Effector memory CD4-positive, alpha-beta T cell (primary cell): ENCODE data around the gene CCDC80.
A peak's percentile ranks its signal among the peaks of the same experiment; 100 is the strongest.
"Not testable (repeated sequence)": the region's sequence is repeated elsewhere in the genome, so short reads cannot be mapped to it uniquely, and the experiment has no call there.

Experiments
- DNase-seq, 3 donors: peaks; one replicate each; pipeline ENCODE4 v3.0.0-alpha.2; 2020
- H3K27ac ChIP-seq: 2 replicates; pipeline ENCODE4 v1.7.0; 2013; ENCODE audit warnings: mild to moderate bottlenecking, low read length, moderate library complexity; ENCODE audit not compliant: insufficient read depth, poor library complexity, severe bottlenecking
- H3K27me3 ChIP-seq: replicated peaks from 2 replicates; pipeline ENCODE4 v1.7.0; 2013; ENCODE audit warnings: mild to moderate bottlenecking, low read length; ENCODE audit not compliant: insufficient read depth, control insufficient read depth, poor library complexity, severe bottlenecking
- H3K36me3 ChIP-seq: 2 replicates; pipeline ENCODE4 v1.7.0; 2013; ENCODE audit warnings: mild to moderate bottlenecking, low read length, moderate library complexity; ENCODE audit not compliant: control insufficient read depth, insufficient read depth
- H3K4me1 ChIP-seq: 2 replicates; pipeline ENCODE4 v1.7.0; 2013; ENCODE audit warnings: low read length, mild to moderate bottlenecking; ENCODE audit not compliant: control insufficient read depth, insufficient read depth, poor library complexity, severe bottlenecking
- H3K4me3 ChIP-seq: 2 replicates; pipeline ENCODE4 v1.7.0; 2013; ENCODE audit warnings: low read length, low read depth, mild to moderate bottlenecking; ENCODE audit not compliant: insufficient read depth, poor library complexity, severe bottlenecking
- H3K9me3 ChIP-seq: 2 replicates; pipeline ENCODE4 v1.7.0; 2013; ENCODE audit warnings: mild to moderate bottlenecking, low read length, moderate library complexity; ENCODE audit not compliant: control insufficient read depth

Gene CCDC80

GRCh38 chr3:112579232-112579631 is 61.7 kb downstream of the CCDC80 start:
- H3K27ac ChIP-seq, result no peak overlapping the region
- H3K4me1 ChIP-seq, result no peaks in the 10 kb centered on the region
- H3K36me3 ChIP-seq, result peaks cover 22% of the 10 kb centered on the region
- H3K9me3 ChIP-seq, result no peaks in the 10 kb centered on the region
- no peak overlapping the region for H3K4me3 ChIP-seq
- DNase-seq, result no peak
- H3K27me3 ChIP-seq, result no peaks in the 10 kb centered on the region

DNA sequence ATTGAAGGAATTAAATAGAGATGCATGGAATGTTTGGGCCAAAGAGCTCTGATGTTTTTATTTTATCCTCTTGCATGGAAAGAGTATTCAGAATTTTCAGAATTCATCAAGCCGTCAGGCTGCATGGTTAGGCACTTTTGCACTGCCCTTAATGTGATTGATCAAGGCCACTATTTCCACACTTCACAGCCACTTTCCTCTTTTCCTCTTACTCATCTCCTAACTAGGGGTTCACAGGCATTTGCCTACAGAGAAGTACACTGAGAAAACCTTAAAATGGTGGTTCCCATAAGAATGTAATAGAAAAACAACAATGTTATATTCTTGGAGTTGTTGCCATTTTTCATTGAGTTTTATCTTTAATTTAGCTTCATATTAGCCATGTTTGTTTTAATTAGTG is 68.2 kb downstream of the CCDC80 start:
- Histone ChIP-seq H3K27ac (no peak overlapping the region), H3K4me3 (no peak overlapping the region), H3K36me3 (peaks cover 9% of the 10 kb centered on the region), H3K9me3 (no peaks in the 10 kb centered on the region), H3K4me1 (no peaks in the 10 kb centered on the region), H3K27me3 (no peaks in the 10 kb centered on the region)
- DNase-seq, result no peak

- H3K27me3 ChIP-seq, result no peaks in the 10 kb centered on the region
- no peak for DNase-seq
- H3K36me3 ChIP-seq, result peaks cover 9% of the 10 kb centered on the region
- H3K27ac ChIP-seq, result no peak overlapping the region
- no peak overlapping the region for H3K4me3 ChIP-seq
- H3K9me3 ChIP-seq, result no peaks in the 10 kb centered on the region
- H3K4me1 ChIP-seq, result no peaks in the 10 kb centered on the region
Observed at GRCh38 chr3:112569265-112569664, 71.7 kb downstream of the CCDC80 start.

DNA sequence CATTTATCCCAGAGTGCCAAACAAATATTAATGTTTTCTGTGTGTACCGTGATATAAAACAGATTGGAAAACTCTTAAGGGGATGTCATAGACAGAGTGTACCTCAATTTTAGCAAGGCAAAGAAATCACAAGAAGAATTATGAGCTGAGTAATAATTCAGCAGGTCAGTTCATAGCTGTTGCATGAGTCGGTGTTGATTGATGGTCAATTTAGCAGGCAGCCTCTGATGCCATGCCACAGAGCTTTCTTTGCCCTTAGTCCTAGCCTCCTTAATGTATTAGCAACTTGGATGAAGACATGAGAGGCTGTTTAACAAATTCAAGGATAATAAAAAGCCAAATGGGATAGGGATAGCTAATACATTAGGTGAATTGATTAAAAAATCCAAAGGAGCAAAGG is 72.3 kb downstream of the CCDC80 start:
- H3K4me1 ChIP-seq, result peaks cover under 1% of the 10 kb centered on the region
- H3K27ac ChIP-seq, result no peak overlapping the region

DNA sequence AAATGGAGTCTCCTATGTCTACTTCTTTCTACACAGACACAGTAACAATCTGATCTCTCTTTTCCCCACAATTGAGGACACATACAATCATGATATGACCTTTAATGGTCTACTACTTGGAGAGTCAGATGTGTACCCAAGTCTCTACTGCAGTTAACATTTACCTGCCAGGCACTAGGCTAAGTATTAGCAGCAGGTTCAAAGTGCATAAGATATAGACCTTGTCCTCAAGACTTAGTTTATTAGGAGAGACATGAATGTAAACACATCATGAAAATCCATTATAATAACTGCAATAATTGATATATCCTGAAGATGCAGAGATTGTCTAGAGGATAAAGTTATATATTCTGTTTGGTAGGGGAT is 76.0 kb downstream of the CCDC80 start:
- Histone ChIP-seq H3K9me3 (no peaks in the 10 kb centered on the region), H3K27ac (no peak overlapping the region), H3K27me3 (no peaks in the 10 kb centered on the region), H3K36me3 (peaks cover 8% of the 10 kb centered on the region), H3K4me3 (no peak overlapping the region), H3K4me1 (peaks cover 16% of the 10 kb centered on the region)
- no peak for DNase-seq

More for the DNA sequence above, 72.3 kb downstream of the CCDC80 start:
- H3K27me3 ChIP-seq, result no peaks in the 10 kb centered on the region
- no peak for DNase-seq
- no peak overlapping the region for H3K4me3 ChIP-seq
- no peaks in the 10 kb centered on the region for H3K9me3 ChIP-seq
- H3K36me3 ChIP-seq, result peaks cover 9% of the 10 kb centered on the region

GRCh38 chr3:112564247-112564939 is 76.5 kb downstream of the CCDC80 start:
- H3K36me3 ChIP-seq, H3K27me3 ChIP-seq, DNase-seq, H3K27ac ChIP-seq, H3K4me3 ChIP-seq, H3K9me3 ChIP-seq: not testable (repeated sequence)
- H3K4me1 ChIP-seq, result peaks cover 16% of the 10 kb centered on the region

GRCh38 chr3:112561734-112562529 is 79.0 kb downstream of the CCDC80 start, which contains the start of the genes ATG3 and SLC35A5:
TSS of gene ATG3 (minus strand) at chr3:112561962. CDS start at chr3:112561528, 434 bp downstream.
TSS of gene SLC35A5 (plus strand) at chr3:112562045. CDS start at chr3:112563404, 1,359 bp downstream.
- H3K9me3 ChIP-seq, result no peaks in the 10 kb centered on the region
- peak within 1 kb of the TSS; percentile 98 for H3K27ac ChIP-seq
- peak within 1 kb of the TSS; percentile 85 for H3K4me3 ChIP-seq
- no peaks in the 10 kb centered on the region for H3K36me3 ChIP-seq
- peak; percentile 98 for DNase-seq
- H3K4me1 ChIP-seq, result peaks cover 16% of the 10 kb centered on the region
- no peaks in the 10 kb centered on the region for H3K27me3 ChIP-seq

- Histone ChIP-seq H3K4me3 (peak overlapping the region; percentile 85), H3K27ac (peak overlapping the region; percentile 98), H3K4me1 (peaks cover 16% of the 10 kb centered on the region), H3K9me3 (no peaks in the 10 kb centered on the region), H3K36me3 (no peaks in the 10 kb centered on the region), H3K27me3 (no peaks in the 10 kb centered on the region)
- no peak for DNase-seq
Observed at GRCh38 chr3:112561484-112561733, 79.5 kb downstream of the CCDC80 start.

DNA sequence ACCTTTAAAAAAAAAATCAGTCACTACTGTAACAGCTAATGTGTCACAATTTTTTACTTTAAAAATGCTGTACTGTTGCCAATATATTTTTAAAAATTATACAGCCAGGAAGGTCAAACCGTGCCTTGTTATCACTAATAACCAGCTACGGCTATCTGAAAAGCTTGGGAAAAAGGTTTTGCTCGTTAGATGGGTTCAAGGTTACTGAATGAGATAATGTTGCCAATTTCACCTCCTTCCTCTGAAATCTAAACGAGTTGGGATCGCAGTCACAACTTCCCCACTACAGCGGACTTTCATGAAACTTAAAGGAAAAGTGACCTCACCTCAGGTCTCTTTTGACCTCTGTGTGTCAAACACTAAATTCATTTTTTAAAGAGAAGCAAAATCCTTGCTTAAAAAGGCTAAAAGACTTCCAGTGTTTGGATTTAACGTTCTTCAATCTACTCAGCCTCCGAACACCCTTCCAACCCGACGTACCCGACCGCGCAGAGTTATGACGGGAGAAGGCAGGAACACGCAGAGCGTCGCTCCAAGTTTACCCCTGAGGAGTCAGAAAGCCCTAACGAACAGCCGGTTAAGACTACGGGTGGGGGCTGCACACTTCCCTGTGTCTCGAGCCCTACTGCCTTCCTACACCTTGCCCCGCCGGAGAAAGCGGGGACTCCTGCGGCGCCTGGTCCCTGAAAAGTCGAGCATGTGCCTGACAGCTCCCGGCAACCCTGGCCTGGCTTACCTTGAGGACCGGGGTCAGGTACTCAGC is 80.0 kb downstream of the CCDC80 start:
- no peaks in the 10 kb centered on the region for H3K27me3 ChIP-seq
- H3K4me1 ChIP-seq, result peaks cover 16% of the 10 kb centered on the region
- no peaks in the 10 kb centered on the region for H3K36me3 ChIP-seq
- peak overlapping the region; percentile 85 for H3K4me3 ChIP-seq
- peak; percentile 34 to 48 (median 46) for DNase-seq
- H3K9me3 ChIP-seq, result no peaks in the 10 kb centered on the region
- H3K27ac ChIP-seq, result peak overlapping the region; percentile 98

GRCh38 chr3:112560307-112560706 is 80.6 kb downstream of the CCDC80 start:
- Histone ChIP-seq H3K9me3 (no peaks in the 10 kb centered on the region), H3K4me3 (peak overlapping the region; percentile 85), H3K27ac (peak overlapping the region; percentile 98), H3K27me3 (no peaks in the 10 kb centered on the region), H3K36me3 (no peaks in the 10 kb centered on the region), H3K4me1 (peaks cover 16% of the 10 kb centered on the region)
- DNase-seq, result no peak
